Stimulated activated effector memory CD8-positive, alpha-beta T cell treated with anti-CD3 and anti-CD28 coated beads, Interleukin-12 subunit alpha, Interleukin-12 subunit beta, amount 100 ng/mL, for 72 hours (primary cell): ENCODE results near the gene DLL3.
"Not testable (repeated sequence)": the region's sequence is repeated elsewhere in the genome, so short reads cannot be mapped to it uniquely, and the experiment has no call there.

Source experiments
- ATAC-seq: fragments of 150-1000 bp; cut with Tn5 transposase; 2 replicates; pipeline ENCODE4 v1.10.0; 2021
- DNase-seq, 2 donors: peaks; one replicate each; pipeline ENCODE4 v3.0.0; 2021 to 2022; ENCODE audit warnings: low spot score in 2 of 2
- H3K27ac Mint-ChIP-seq: one replicate; pipeline ENCODE4 v1.8.0; 2022; ENCODE audit warnings: mild to moderate bottlenecking, mixed read lengths
- H3K36me3 Mint-ChIP-seq: one replicate; pipeline ENCODE4 v1.8.0; 2022; ENCODE audit warnings: mild to moderate bottlenecking, mixed read lengths
- H3K4me1 Mint-ChIP-seq: one replicate; pipeline ENCODE4 v1.8.0; 2022; ENCODE audit warnings: mixed read lengths
- H3K4me3 Mint-ChIP-seq: one replicate; pipeline ENCODE4 v1.8.0; 2022; ENCODE audit warnings: mild to moderate bottlenecking, mixed read lengths
- H3K9me3 Mint-ChIP-seq: one replicate; pipeline ENCODE4 v1.8.0; 2022; ENCODE audit warnings: mixed read lengths

Gene DLL3

GRCh38 chr19:39475748-39476147 is 23.0 kb upstream of the DLL3 start:
- Mint-ChIP-seq H3K9me3 (no peaks in the 10 kb centered on the region), H3K36me3 (peaks cover 67% of the 10 kb centered on the region), H3K4me1 (peaks cover 33% of the 10 kb centered on the region), H3K4me3 (no peak overlapping the region), H3K27ac (peak overlapping the region; percentile 68)
- DNase-seq (no peak), ATAC-seq (no peak)

GRCh38 chr19:39479319-39479801 is 19.4 kb upstream of the DLL3 start:
- not testable (repeated sequence) for DNase-seq, H3K9me3 Mint-ChIP-seq, ATAC-seq
- Mint-ChIP-seq H3K36me3 (peaks cover 68% of the 10 kb centered on the region), H3K4me3 (peak overlapping the region; percentile 81), H3K27ac (peak overlapping the region; percentile 94), H3K4me1 (peaks cover 37% of the 10 kb centered on the region)

GRCh38 chr19:39479916-39480315 is 18.8 kb upstream of the DLL3 start:
- no peak for ATAC-seq

GRCh38 chr19:39480337-39481228 is 18.2 kb upstream of the DLL3 start, which contains the start of gene TIMM50:
Gene TIMM50 (plus strand): TSS chr19:39480838. CDS start chr19:39480854, 16 bp downstream.
- DNase-seq (peak; percentile 96 to 98), ATAC-seq (peak; percentile 95)
- Mint-ChIP-seq H3K36me3 (peaks cover 68% of the 10 kb centered on the region), H3K4me3 (peak within 1 kb of the TSS; percentile 81), H3K27ac (peak within 1 kb of the TSS; percentile 94), H3K4me1 (peaks cover 32% of the 10 kb centered on the region), H3K9me3 (no peaks in the 10 kb centered on the region)

More at GRCh38 chr19:39479916-39480315, 18.8 kb upstream of the DLL3 start:
- Mint-ChIP-seq H3K4me1 (peaks cover 32% of the 10 kb centered on the region), H3K4me3 (peak overlapping the region; percentile 81), H3K9me3 (no peaks in the 10 kb centered on the region), H3K36me3 (peaks cover 68% of the 10 kb centered on the region), H3K27ac (peak overlapping the region; percentile 94)
- no peak for DNase-seq

GRCh38 chr19:39481229-39481545 is 17.6 kb upstream of the DLL3 start:
- Mint-ChIP-seq H3K27ac (peak overlapping the region; percentile 94), H3K4me1 (peaks cover 32% of the 10 kb centered on the region), H3K36me3 (peaks cover 68% of the 10 kb centered on the region), H3K9me3 (no peaks in the 10 kb centered on the region), H3K4me3 (peak overlapping the region; percentile 81)
- DNase-seq (no peak), ATAC-seq (no peak)

- DNase-seq (no peak), ATAC-seq (no peak)
- Mint-ChIP-seq H3K27ac (peak overlapping the region; percentile 94), H3K4me1 (peaks cover 37% of the 10 kb centered on the region), H3K9me3 (no peaks in the 10 kb centered on the region), H3K4me3 (peak overlapping the region; percentile 81), H3K36me3 (peaks cover 68% of the 10 kb centered on the region)
Observed at GRCh38 chr19:39481676-39482075, 17.1 kb upstream of the DLL3 start.

GRCh38 chr19:39483141-39483540 is 15.6 kb upstream of the DLL3 start:
- Mint-ChIP-seq H3K27ac (no peak overlapping the region), H3K4me3 (peak overlapping the region; percentile 81)
- ATAC-seq: no peak

GRCh38 chr19:39489756-39490155 is 9.0 kb upstream of the DLL3 start:
- no peak for DNase-seq
- Mint-ChIP-seq H3K4me1 (peaks cover 14% of the 10 kb centered on the region), H3K27ac (peak overlapping the region; percentile 20), H3K36me3 (peaks cover 80% of the 10 kb centered on the region), H3K9me3 (no peaks in the 10 kb centered on the region), H3K4me3 (no peak overlapping the region)
- no peak for ATAC-seq

More at GRCh38 chr19:39483141-39483540, 15.6 kb upstream of the DLL3 start:
- H3K9me3 Mint-ChIP-seq: no peaks in the 10 kb centered on the region
- peaks cover 41% of the 10 kb centered on the region for H3K4me1 Mint-ChIP-seq
- DNase-seq: no peak
- peaks cover 68% of the 10 kb centered on the region for H3K36me3 Mint-ChIP-seq

GRCh38 chr19:39492225-39492624 is 6.5 kb upstream of the DLL3 start:
- Mint-ChIP-seq H3K9me3 (no peaks in the 10 kb centered on the region), H3K36me3 (peaks cover 57% of the 10 kb centered on the region), H3K4me3 (no peak overlapping the region), H3K4me1 (peaks cover 6% of the 10 kb centered on the region), H3K27ac (no peak overlapping the region)
- no peak for DNase-seq
- ATAC-seq: no peak

GRCh38 chr19:39492788-39493187 is 6.0 kb upstream of the DLL3 start:
- Mint-ChIP-seq H3K9me3 (no peaks in the 10 kb centered on the region), H3K4me3 (no peak overlapping the region), H3K27ac (no peak overlapping the region), H3K36me3 (peaks cover 51% of the 10 kb centered on the region), H3K4me1 (peaks cover 6% of the 10 kb centered on the region)
- DNase-seq: no peak
- ATAC-seq: no peak

- no peaks in the 10 kb centered on the region for H3K9me3 Mint-ChIP-seq
- ATAC-seq: no peak
- peaks cover 32% of the 10 kb centered on the region for H3K36me3 Mint-ChIP-seq
- DNase-seq: no peak
- H3K4me3 Mint-ChIP-seq: no peak overlapping the region
- H3K27ac Mint-ChIP-seq: no peak overlapping the region
- H3K4me1 Mint-ChIP-seq: peaks cover 17% of the 10 kb centered on the region
Observed at GRCh38 chr19:39494661-39495060, 4.1 kb upstream of the DLL3 start.

- peaks cover 21% of the 10 kb centered on the region for H3K4me1 Mint-ChIP-seq
- no peak overlapping the region for H3K4me3 Mint-ChIP-seq
- DNase-seq (no peak), ATAC-seq (no peak)
- peaks cover 18% of the 10 kb centered on the region for H3K36me3 Mint-ChIP-seq
- H3K9me3 Mint-ChIP-seq: no peaks in the 10 kb centered on the region
- no peak overlapping the region for H3K27ac Mint-ChIP-seq
Observed at GRCh38 chr19:39496063-39496462, 2.7 kb upstream of the DLL3 start.

GRCh38 chr19:39497701-39497995 is 1.1 kb upstream of the DLL3 start:
- Mint-ChIP-seq H3K9me3 (no peaks in the 10 kb centered on the region), H3K4me3 (peak overlapping the region; percentile 48), H3K27ac (no peak overlapping the region), H3K36me3 (peaks cover 4% of the 10 kb centered on the region), H3K4me1 (peaks cover 21% of the 10 kb centered on the region)
- no peak for DNase-seq
- ATAC-seq: no peak

- Mint-ChIP-seq H3K36me3 (peaks cover 2% of the 10 kb centered on the region), H3K9me3 (no peaks in the 10 kb centered on the region), H3K27ac (no peak overlapping the region), H3K4me1 (peaks cover 24% of the 10 kb centered on the region), H3K4me3 (peak overlapping the region; percentile 48)
- peak; percentile 55 for ATAC-seq
- DNase-seq: no peak
Observed at GRCh38 chr19:39497996-39498797, 550 bp upstream of the DLL3 start.

GRCh38 chr19:39499932-39500331 is 1.2 kb downstream of the DLL3 start:
- DNase-seq: no peak
- Mint-ChIP-seq H3K4me3 (peak overlapping the region; percentile 48), H3K27ac (peak overlapping the region; percentile 30), H3K36me3 (peaks cover 7% of the 10 kb centered on the region), H3K9me3 (no peaks in the 10 kb centered on the region), H3K4me1 (peaks cover 38% of the 10 kb centered on the region)
- ATAC-seq: no peak
